MCF 10A (cell line): ENCODE data around the gene DUSP2. TPM values are rescaled to one million over a fixed set of nuclear protein-coding genes. Genes with fewer than 3 reads are reported as not detected.

Experiments used
- BruUV-seq: library from RNA; stranded (reverse); fragments of 400-500 nt; replicated peaks from 2 replicates; lab custom pipeline; 2021; lab: Mats Ljungman, UMichigan
- CTCF ChIA-PET: fragments of 300-600 bp; sonication (Branson Sonifier 250); formaldehyde crosslinking; extraction: SDS; loops from one replicate; lab custom pipeline; 2021; ENCODE audit warnings: antibody characterized with exemption, inconsistent platforms; lab: Yijun Ruan, JAX
- POLR2A ChIA-PET: fragments of 300-600, 350-650 bp; sonication (Branson Sonifier 250); formaldehyde crosslinking; extraction: SDS; loops from one replicate; lab custom pipeline; 2020; ENCODE audit warnings: antibody characterized with exemption, inconsistent platforms; lab: Yijun Ruan, JAX
- DNase-seq: peaks from one replicate; pipeline ENCODE4 v3.0.0-alpha.2; 2018; ENCODE audit not compliant: unreplicated experiment
- H3K27ac Mint-ChIP-seq: one replicate; pipeline ENCODE4 v1.8.0; 2022; ENCODE audit warnings: mild to moderate bottlenecking, low read depth, mixed read lengths; ENCODE audit not compliant: unreplicated experiment
- H3K27me3 Mint-ChIP-seq: one replicate; pipeline ENCODE4 v1.8.0; 2022; ENCODE audit warnings: mixed read lengths; ENCODE audit not compliant: insufficient read depth, unreplicated experiment
- H3K36me3 Mint-ChIP-seq: one replicate; pipeline ENCODE4 v1.8.0; 2022; ENCODE audit warnings: mild to moderate bottlenecking, moderate library complexity, mixed read lengths; ENCODE audit not compliant: insufficient read depth, unreplicated experiment
- H3K4me1 Mint-ChIP-seq: one replicate; pipeline ENCODE4 v1.8.0; 2022; ENCODE audit warnings: mixed read lengths; ENCODE audit not compliant: insufficient read depth, unreplicated experiment
- H3K4me3 Mint-ChIP-seq: one replicate; pipeline ENCODE4 v1.8.0; 2022; ENCODE audit warnings: mild to moderate bottlenecking, moderate library complexity, mixed read lengths; ENCODE audit not compliant: unreplicated experiment
- H3K9me3 Mint-ChIP-seq: one replicate; pipeline ENCODE4 v1.8.0; 2022; ENCODE audit warnings: mixed read lengths; ENCODE audit not compliant: unreplicated experiment
- CTCF ChIP-seq: fragments of 200-600 bp; IDR thresholded peaks from one replicate; pipeline ENCODE4 v1.8.0; 2022; ENCODE audit warnings: antibody characterized with exemption, mild to moderate bottlenecking; ENCODE audit not compliant: unreplicated experiment
- intact Hi-C: fragments of 100-400 bp; cut with micrococcal nuclease; formaldehyde crosslinking; loops from 2 replicates; pipeline ENCODE4 v1.14.1; 2022
- total RNA-seq: library from RNA; stranded (reverse); gene quantifications from 2 replicates; pipeline ENCODE4 v1.2.3, GENCODE V29; 2022

The DUSP2 gene
- total RNA-seq, 1 experiment from 2014 or later, result 3.3 TPM

- no peaks in the 10 kb centered on the region for H3K9me3 Mint-ChIP-seq
- no peaks in the 10 kb centered on the region for H3K4me1 Mint-ChIP-seq
- H3K27ac Mint-ChIP-seq, result no peak overlapping the region
- intact Hi-C loops, result no loop called here
- DNase-seq, result peak; percentile 38
- no peaks in the 10 kb centered on the region for H3K36me3 Mint-ChIP-seq
- POLR2A ChIA-PET, result no interaction called here
- H3K4me3 Mint-ChIP-seq, result peak overlapping the region; percentile 38
- BruUV-seq, result no TSS peak
- peaks cover 40% of the 10 kb centered on the region for H3K27me3 Mint-ChIP-seq
- TF ChIP-seq CTCF, result peak; percentile 84
- CTCF ChIA-PET, result interaction anchor here (0.5 to 3.2 kb wide), 23 partner anchors 10 to 1878 kb away, joined by 3 to 24 read pairs (median 4); no protein-coding TSS in a partner anchor
Measured at GRCh38 chr2:96116879-96117533, 28.2 kb downstream of the DUSP2 start.

- DNase-seq, result peak; percentile 19
- Mint-ChIP-seq H3K9me3 (no peaks in the 10 kb centered on the region), H3K4me3 (peak within 1 kb of the TSS; percentile 59), H3K36me3 (no peaks in the 10 kb centered on the region), H3K4me1 (no peaks in the 10 kb centered on the region), H3K27ac (no peak within 1 kb of the TSS), H3K27me3 (peaks cover 34% of the 10 kb centered on the region)
- BruUV-seq, result no TSS peak
- intact Hi-C loops, result no loop called here
- POLR2A ChIA-PET, result no interaction called here
- CTCF ChIA-PET, result interaction anchor here (0.7 to 3.2 kb wide), 19 partner anchors 9 to 770 kb away, joined by 3 to 24 read pairs (median 5); no protein-coding TSS in a partner anchor
- TF ChIP-seq CTCF, result no peak
Measured at GRCh38 chr2:96116424-96116878, 28.8 kb downstream of the DUSP2 start, which contains the start of gene ADRA2B. ADRA2B (minus strand) TSS chr2:96116571; CDS start chr2:96116149, 422 bp downstream.

DNA sequence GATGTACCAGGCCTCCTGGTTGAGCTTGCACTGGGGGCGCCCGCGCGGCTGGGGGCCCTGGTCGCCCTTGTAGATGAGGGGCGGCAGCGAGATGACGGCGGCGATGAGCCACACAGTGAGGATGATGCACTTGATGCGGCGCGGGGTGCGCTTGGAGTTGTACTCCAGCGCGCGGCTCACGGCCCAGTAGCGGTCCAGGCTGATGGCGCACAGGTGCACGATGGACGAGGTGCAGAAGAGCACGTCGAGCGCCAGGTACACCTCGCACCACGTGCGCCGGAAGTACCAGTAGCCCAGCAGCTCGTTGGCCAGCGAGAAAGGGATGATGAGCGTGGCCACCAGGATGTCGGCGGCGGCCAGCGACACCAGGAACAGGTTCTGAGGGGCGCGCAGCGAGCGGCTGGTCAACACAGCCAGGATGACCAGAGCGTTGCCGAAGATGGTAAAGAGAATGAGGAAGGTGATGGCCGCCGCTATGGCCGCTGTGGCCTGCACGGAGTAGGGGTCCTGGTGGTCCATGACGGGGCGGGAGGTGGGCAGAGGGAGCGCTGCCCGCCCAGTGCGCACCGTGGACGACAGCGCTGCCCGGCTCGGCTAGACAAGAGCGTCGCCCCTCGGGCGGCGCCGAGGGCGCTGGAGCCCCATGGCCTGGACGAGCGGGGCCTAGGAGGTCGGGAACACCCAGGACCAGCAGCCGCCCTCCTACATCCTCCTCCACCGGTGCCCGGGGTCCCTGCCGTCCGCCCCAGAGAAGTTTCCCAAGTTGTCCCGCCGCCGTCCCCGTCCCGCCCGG is 29.4 kb downstream of the DUSP2 start:
- Mint-ChIP-seq H3K27ac (no peak overlapping the region), H3K9me3 (no peaks in the 10 kb centered on the region), H3K36me3 (no peaks in the 10 kb centered on the region), H3K27me3 (peaks cover 28% of the 10 kb centered on the region), H3K4me1 (no peaks in the 10 kb centered on the region), H3K4me3 (peak overlapping the region; percentile 59)
- CTCF ChIA-PET, result interaction anchor here (0.7 to 3.2 kb wide), 8 partner anchors 10 to 890 kb away, joined by 3 to 24 read pairs (median 6); no protein-coding TSS in a partner anchor
- intact Hi-C loops, result no loop called here
- no peak for DNase-seq
- POLR2A ChIA-PET, result interaction anchor here (0.6 kb wide), 1 partner anchor 11 kb away, joined by 6 read pairs; no protein-coding TSS in a partner anchor
- no TSS peak for BruUV-seq
- no peak for TF ChIP-seq CTCF
